ENCODE data around the gene ARHGAP26. TPM values are rescaled to one million over a fixed set of nuclear protein-coding genes. Genes with fewer than 3 reads are reported as not detected.

The ARHGAP26 gene
- total and polyA plus RNA-seq, 5 donors = 13.2 to 56.9 (median 47.0) TPM

DNA sequence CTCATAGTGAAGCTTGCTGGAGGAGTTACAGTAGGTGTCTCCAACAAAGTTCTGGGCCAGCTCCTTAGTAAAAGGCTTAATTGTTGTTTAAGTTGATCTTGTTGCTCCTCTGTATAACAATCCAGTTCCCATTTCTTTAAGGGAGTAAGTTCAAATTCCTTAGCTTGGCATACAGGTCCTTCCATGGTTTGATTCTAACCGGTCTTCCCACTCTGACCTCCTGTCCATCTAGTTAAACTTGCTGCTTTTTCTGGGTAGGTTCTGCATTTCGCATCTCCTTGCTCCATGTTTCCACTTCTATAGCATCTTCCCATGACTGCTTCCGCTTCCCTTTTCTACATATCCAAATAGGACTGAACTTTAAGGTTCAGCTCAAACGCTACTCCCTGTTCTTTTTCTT, 95.5 kb downstream of the ARHGAP26 start:
- DNase-seq = no peak
- peaks cover 28% of the 10 kb centered on the region for H3K4me1 ChIP-seq (ENCODE audit: control insufficient read depth, insufficient read depth, low read length)
- no peak for ATAC-seq
- H3K9me3 ChIP-seq (ENCODE audit: control insufficient read depth, low read length) = no peaks in the 10 kb centered on the region
- H3K4me3 ChIP-seq (ENCODE audit: low read length) = no peak overlapping the region
- H3K27me3 ChIP-seq (ENCODE audit: control insufficient read depth, insufficient read depth) = no peaks in the 10 kb centered on the region
- H3K27ac ChIP-seq (ENCODE audit: low read length) = no peak overlapping the region
- WGBS = 94% methylated on average over 4 of the region's 4 CpGs
- intact Hi-C loops (cut with DNase I) = loop anchor here in 3 of 4 donors (5.0 to 10.0 kb wide), 2 partner anchors 91 to 93 kb away; partner anchors contain the start of gene ARHGAP26 (in 3 of the 3)

- Histone ChIP-seq H3K27me3 (ENCODE audit: control insufficient read depth, insufficient read depth) (no peaks in the 10 kb centered on the region), H3K9me3 (ENCODE audit: control insufficient read depth, low read length) (no peaks in the 10 kb centered on the region), H3K4me3 (ENCODE audit: low read length) (no peak overlapping the region), H3K4me1 (ENCODE audit: control insufficient read depth, insufficient read depth, low read length) (peaks cover 36% of the 10 kb centered on the region), H3K27ac (ENCODE audit: low read length) (peak overlapping the region; percentile 2)
- WGBS = 38% methylated on average over 10 of the region's 10 CpGs
- DNase-seq = peak in 1 of 3 donors; percentile 50
- peak; percentile 4 to 39 for ATAC-seq
- intact Hi-C loops (cut with DNase I) = loop anchor here in 3 of 4 donors (5.0 to 10.0 kb wide), 2 partner anchors 92 to 94 kb away; partner anchors contain the start of gene ARHGAP26 (in 3 of the 3)
Measured at GRCh38 chr5:142866563-142867275, 96.5 kb downstream of the ARHGAP26 start.

DNA sequence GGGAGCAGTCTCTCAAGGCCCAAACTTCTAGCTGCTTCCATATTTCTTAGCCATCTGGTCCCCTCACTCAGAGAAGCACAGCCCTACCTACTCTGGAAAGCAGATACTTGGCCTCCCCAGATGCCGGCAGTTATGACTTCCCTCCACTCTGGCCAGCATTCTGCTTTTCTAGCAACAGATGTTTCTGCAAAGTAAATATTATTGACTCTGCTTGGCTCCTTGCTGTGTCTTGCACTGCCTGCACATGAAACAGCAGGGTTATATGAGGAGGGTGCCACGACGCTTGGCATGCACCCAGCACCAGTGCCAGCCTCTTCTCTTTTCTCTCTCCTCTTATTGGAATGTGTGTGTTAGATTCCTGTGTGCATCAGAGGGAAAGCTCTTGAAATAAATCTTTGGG, 99.7 kb downstream of the ARHGAP26 start:
- DNase-seq (peak in 1 of 3 donors; percentile 68), ATAC-seq (peak in 1 of 2 donors; percentile 6)
- intact Hi-C loops (cut with DNase I) = loop anchor here (5.0 to 10.0 kb wide), 4 partner anchors 95 to 255 kb away; partner anchors contain the start of gene ARHGAP26 (in 4 of the 4)
- Histone ChIP-seq H3K4me3 (ENCODE audit: low read length) (no peak overlapping the region), H3K9me3 (ENCODE audit: control insufficient read depth, low read length) (no peaks in the 10 kb centered on the region), H3K27me3 (ENCODE audit: control insufficient read depth, insufficient read depth) (no peaks in the 10 kb centered on the region), H3K27ac (ENCODE audit: low read length) (no peak overlapping the region), H3K4me1 (ENCODE audit: control insufficient read depth, insufficient read depth, low read length) (peaks cover 37% of the 10 kb centered on the region)
- WGBS = 28% methylated on average over 3 of the region's 3 CpGs

DNA sequence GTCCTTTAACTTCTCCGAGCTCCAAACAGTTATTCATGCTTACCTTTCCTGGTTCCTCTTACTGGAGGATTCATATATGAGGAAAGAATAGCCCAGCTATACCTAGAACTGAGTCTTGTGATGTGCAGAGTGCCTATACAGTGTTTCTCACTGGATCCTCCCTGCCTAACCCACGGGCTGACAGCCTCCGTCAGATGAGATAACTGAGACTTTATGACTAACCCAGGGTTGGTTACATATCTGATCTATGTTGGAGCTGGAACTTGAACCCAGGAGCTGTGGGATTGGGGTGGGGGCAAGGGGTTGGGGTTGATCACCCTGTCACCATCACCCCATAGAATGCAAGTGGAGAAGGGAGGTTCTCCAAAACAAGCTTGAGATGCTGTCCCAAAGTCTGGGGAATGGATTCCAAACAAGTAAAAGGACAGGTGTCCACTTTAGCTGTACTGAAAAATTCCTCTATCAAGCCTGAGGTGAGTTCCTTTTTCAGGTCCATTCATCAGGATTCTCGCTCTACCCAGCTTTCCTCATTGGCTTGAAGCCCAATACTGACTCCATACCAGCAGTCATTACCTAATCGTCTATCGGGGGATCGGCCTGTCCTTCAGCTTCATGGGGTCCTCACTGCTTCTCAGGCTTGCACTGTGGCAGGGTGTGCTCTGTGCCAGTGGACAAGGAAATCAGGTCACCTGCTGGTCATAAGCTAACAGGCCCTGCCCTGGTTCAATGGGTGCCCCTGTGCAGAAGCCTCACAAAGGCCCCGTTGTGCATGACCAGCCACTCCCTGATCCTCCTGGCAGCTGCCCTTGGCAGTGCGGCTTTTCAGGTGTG, 100.6 kb downstream of the ARHGAP26 start:
- ATAC-seq = peak in 1 of 2 donors; percentile 17
- WGBS = 81% methylated on average over 9 of the region's 9 CpGs
- H3K4me1 ChIP-seq (ENCODE audit: control insufficient read depth, insufficient read depth, low read length) = peaks cover 35% of the 10 kb centered on the region

GRCh38 chr5:142871363-142872193, 101.4 kb downstream of the ARHGAP26 start:
- H3K27ac ChIP-seq (ENCODE audit: low read length) = no peak overlapping the region

More for the DNA sequence above, 100.6 kb downstream of the ARHGAP26 start:
- Histone ChIP-seq H3K27ac (ENCODE audit: low read length) (no peak overlapping the region), H3K4me3 (ENCODE audit: low read length) (no peak overlapping the region), H3K27me3 (ENCODE audit: control insufficient read depth, insufficient read depth) (no peaks in the 10 kb centered on the region), H3K9me3 (ENCODE audit: control insufficient read depth, low read length) (no peaks in the 10 kb centered on the region)
- no peak for DNase-seq
- intact Hi-C loops (cut with DNase I) = loop anchor here in 2 of 4 donors (5.0 to 10.0 kb wide), 3 partner anchors 98 to 256 kb away; partner anchors contain the start of gene ARHGAP26 (in 1 of the 2)

GRCh38 chr5:142872217-142872616, 102.0 kb downstream of the ARHGAP26 start:
- peaks cover 30% of the 10 kb centered on the region for H3K4me1 ChIP-seq (ENCODE audit: control insufficient read depth, insufficient read depth, low read length)
- intact Hi-C loops (cut with DNase I) = loop anchor here in 2 of 4 donors (5.0 to 10.0 kb wide), 3 partner anchors 100 to 257 kb away; partner anchors contain the start of gene ARHGAP26 (in 1 of the 2)

More at GRCh38 chr5:142871363-142872193, 101.4 kb downstream of the ARHGAP26 start:
- peak; percentile 36 to 70 (median 62) for DNase-seq
- peak; percentile 35 to 38 for ATAC-seq
- Histone ChIP-seq H3K9me3 (ENCODE audit: control insufficient read depth, low read length) (no peaks in the 10 kb centered on the region), H3K4me1 (ENCODE audit: control insufficient read depth, insufficient read depth, low read length) (peaks cover 34% of the 10 kb centered on the region), H3K27me3 (ENCODE audit: control insufficient read depth, insufficient read depth) (no peaks in the 10 kb centered on the region), H3K4me3 (ENCODE audit: low read length) (no peak overlapping the region)
- intact Hi-C loops (cut with DNase I) = loop anchor here in 2 of 4 donors (5.0 to 10.0 kb wide), 3 partner anchors 99 to 257 kb away; partner anchors contain the start of gene ARHGAP26 (in 1 of the 2)
- WGBS = 49% methylated on average over 13 of the region's 13 CpGs

DNA sequence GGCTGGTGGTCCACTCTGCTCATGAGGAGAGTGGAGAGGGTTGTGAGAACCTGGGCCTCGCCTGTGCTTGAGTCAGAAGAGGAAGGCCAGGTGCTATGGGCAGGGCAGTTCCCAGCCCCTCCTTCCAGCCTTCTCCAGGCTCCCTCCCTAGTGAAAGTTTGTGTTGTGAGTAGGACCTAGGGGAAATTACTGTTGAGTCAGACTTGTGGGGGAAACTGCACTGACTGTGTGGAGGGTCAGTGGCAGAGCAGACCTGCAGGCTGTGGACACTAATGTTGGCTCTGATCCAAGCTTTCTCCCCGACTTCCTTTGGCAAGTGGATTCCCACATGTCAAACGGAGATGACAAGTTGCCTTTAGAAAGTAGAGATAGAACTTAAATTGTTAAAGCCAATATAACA, 102.6 kb downstream of the ARHGAP26 start:
- Histone ChIP-seq H3K9me3 (ENCODE audit: control insufficient read depth, low read length) (no peaks in the 10 kb centered on the region), H3K27me3 (ENCODE audit: control insufficient read depth, insufficient read depth) (no peaks in the 10 kb centered on the region), H3K4me1 (ENCODE audit: control insufficient read depth, insufficient read depth, low read length) (peaks cover 30% of the 10 kb centered on the region), H3K27ac (ENCODE audit: low read length) (peak overlapping the region; percentile 30), H3K4me3 (ENCODE audit: low read length) (no peak overlapping the region)
- WGBS = 29% methylated on average over 3 of the region's 3 CpGs
- DNase-seq (no peak), ATAC-seq (peak; percentile 12 to 66)
- intact Hi-C loops (cut with DNase I) = loop anchor here in 2 of 4 donors (5.0 to 10.0 kb wide), 3 partner anchors 100 to 258 kb away; partner anchors contain the start of gene ARHGAP26 (in 1 of the 2)

More at GRCh38 chr5:142872217-142872616, 102.0 kb downstream of the ARHGAP26 start:
- no peaks in the 10 kb centered on the region for H3K27me3 ChIP-seq (ENCODE audit: control insufficient read depth, insufficient read depth)
- 76% methylated on average over 3 of the region's 3 CpGs for WGBS
- DNase-seq (no peak), ATAC-seq (no peak)
- H3K4me3 ChIP-seq (ENCODE audit: low read length) = no peak overlapping the region
- H3K27ac ChIP-seq (ENCODE audit: low read length) = no peak overlapping the region
- no peaks in the 10 kb centered on the region for H3K9me3 ChIP-seq (ENCODE audit: control insufficient read depth, low read length)

- WGBS = 54% methylated on average over 5 of the region's 5 CpGs
- Histone ChIP-seq H3K4me3 (ENCODE audit: low read length) (no peak overlapping the region), H3K27ac (ENCODE audit: low read length) (no peak overlapping the region), H3K4me1 (ENCODE audit: control insufficient read depth, insufficient read depth, low read length) (peaks cover 30% of the 10 kb centered on the region), H3K9me3 (ENCODE audit: control insufficient read depth, low read length) (no peaks in the 10 kb centered on the region), H3K27me3 (ENCODE audit: control insufficient read depth, insufficient read depth) (no peaks in the 10 kb centered on the region)
- DNase-seq (no peak), ATAC-seq (peak in 1 of 2 donors; percentile 33)
- intact Hi-C loops (cut with DNase I) = loop anchor here in 2 of 4 donors (5.0 to 10.0 kb wide), 3 partner anchors 102 to 259 kb away; partner anchors contain the start of gene ARHGAP26 (in 1 of the 2)
Measured at GRCh38 chr5:142873831-142874230, 103.7 kb downstream of the ARHGAP26 start.

DNA sequence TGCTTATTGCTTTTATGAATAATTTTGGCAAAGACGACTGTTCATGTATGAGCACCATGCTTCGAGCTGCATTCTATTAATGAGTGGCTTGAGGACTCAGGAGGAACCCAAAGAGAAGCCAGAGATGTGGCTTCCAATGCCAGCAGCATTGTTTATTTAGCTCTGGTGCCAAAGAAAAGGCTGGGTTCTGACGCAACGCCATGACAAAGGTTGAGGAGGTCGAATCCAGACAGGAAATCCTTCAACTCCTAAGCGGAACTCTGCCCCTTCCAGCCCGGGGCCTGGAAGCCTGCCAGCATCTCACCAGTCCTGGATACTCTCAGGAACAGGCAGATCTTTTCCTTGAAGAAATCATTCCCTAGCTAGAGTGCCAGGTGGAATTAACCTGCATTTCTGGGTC, 104.4 kb downstream of the ARHGAP26 start:
- peak overlapping the region; percentile 17 for H3K27ac ChIP-seq (ENCODE audit: low read length)
- 27% methylated on average over 7 of the region's 7 CpGs for WGBS
- DNase-seq (peak; percentile 92 to 94 (median 94)), ATAC-seq (peak; percentile 80 to 88)
- peaks cover 30% of the 10 kb centered on the region for H3K4me1 ChIP-seq (ENCODE audit: control insufficient read depth, insufficient read depth, low read length)
- intact Hi-C loops (cut with DNase I) = loop anchor here in 2 of 4 donors (5.0 to 10.0 kb wide), 3 partner anchors 102 to 260 kb away; partner anchors contain the start of gene ARHGAP26 (in 1 of the 2)
- no peaks in the 10 kb centered on the region for H3K27me3 ChIP-seq (ENCODE audit: control insufficient read depth, insufficient read depth)
- no peak overlapping the region for H3K4me3 ChIP-seq (ENCODE audit: low read length)
- H3K9me3 ChIP-seq (ENCODE audit: control insufficient read depth, low read length) = no peaks in the 10 kb centered on the region
